Activated T-helper 9 cell treated with anti-CD3 and anti-CD28 coated beads, Interleukin-2, amount 50 U/mL, for 16 hours (primary cell): ENCODE results near the gene LDLRAD1.
"Not testable (repeated sequence)": the region's sequence is repeated elsewhere in the genome, so short reads cannot be mapped to it uniquely, and the experiment has no call there.

Source experiments
- DNase-seq: peaks from one replicate; pipeline ENCODE4 v3.0.0-alpha.2; 2020; ENCODE audit warnings: low read depth

The LDLRAD1 gene

GRCh38 chr1:53992085-53992874, 25.7 kb downstream of the LDLRAD1 start:
- DNase-seq, result no peak

DNA sequence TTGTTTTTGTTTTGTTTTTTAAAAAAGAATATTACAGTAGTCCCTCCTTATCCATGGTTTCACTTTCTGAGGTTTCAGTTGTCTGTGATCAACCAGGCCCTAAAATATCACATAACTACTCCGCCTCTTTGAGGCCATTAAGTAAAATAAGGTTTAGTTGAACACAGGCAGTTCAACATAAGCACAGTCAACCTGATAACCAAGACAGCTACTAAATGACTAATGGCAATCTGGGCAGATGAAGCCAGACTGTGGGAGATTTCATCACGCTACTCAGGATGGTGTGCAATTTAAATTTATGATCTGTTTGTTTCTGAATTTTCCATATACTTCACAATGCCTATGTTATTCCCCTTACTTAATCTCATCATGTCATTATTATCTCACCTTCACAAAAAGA, 30.1 kb downstream of the LDLRAD1 start:
- DNase-seq, result no peak

DNA sequence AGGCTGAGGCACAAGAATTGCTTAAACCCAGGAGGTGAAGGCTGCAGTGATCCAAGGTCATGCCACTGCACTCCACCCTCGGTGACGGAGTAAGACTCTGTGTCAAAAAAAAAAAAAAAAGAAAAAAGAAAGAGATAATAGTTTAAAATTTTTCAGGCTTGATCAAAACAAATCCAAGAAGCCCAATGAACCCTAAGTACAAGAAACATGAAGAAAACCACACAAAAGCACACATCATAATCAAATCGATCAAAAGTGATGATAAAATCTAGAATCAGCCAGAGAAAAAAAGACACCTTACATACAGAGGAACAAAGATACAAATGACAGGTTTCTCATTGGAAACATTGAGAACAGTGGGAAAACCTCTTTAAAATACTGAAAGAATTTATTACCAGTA, 31.5 kb downstream of the LDLRAD1 start:
- DNase-seq, result no peak

GRCh38 chr1:53984726-53985125, 33.3 kb downstream of the LDLRAD1 start:
- no peak for DNase-seq

DNA sequence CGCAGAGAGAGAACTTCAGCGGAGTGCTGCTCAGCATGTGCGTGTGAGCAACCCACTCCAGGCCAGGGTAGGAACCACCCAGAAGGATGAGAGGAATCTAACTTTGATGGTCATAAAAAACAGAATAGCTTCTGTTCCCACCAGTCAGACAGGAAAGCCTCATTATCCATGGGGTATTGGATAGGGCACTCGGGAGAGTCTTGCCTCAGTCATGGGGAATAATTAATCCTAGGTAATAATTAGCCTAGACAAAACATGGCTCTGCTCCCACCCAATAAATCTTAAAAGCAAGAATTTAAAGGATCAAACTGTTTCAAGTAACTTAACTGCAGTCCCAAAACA, 35.3 kb downstream of the LDLRAD1 start:
- no peak for DNase-seq

GRCh38 chr1:53982034-53982762, 35.8 kb downstream of the LDLRAD1 start:
- DNase-seq, result no peak

DNA sequence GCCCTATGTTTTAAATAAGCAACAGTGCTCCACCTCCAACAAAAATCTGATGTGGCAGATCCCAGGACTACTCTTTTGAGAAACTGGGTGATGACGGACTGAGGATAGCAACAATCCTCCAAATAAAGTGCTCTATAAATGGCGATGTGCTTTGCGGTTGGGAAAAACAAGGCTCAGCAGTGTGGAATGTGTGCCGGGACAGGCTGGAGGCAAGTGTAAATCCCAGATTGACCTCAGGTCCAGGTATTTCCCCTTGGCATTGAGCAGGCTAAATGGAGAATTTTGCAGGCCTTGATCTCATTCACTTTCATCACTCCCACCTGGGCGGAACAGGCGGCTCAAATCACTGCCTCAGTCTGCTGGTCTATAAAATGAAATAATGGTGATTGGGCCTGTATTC, 36.8 kb downstream of the LDLRAD1 start:
- no peak for DNase-seq

DNA sequence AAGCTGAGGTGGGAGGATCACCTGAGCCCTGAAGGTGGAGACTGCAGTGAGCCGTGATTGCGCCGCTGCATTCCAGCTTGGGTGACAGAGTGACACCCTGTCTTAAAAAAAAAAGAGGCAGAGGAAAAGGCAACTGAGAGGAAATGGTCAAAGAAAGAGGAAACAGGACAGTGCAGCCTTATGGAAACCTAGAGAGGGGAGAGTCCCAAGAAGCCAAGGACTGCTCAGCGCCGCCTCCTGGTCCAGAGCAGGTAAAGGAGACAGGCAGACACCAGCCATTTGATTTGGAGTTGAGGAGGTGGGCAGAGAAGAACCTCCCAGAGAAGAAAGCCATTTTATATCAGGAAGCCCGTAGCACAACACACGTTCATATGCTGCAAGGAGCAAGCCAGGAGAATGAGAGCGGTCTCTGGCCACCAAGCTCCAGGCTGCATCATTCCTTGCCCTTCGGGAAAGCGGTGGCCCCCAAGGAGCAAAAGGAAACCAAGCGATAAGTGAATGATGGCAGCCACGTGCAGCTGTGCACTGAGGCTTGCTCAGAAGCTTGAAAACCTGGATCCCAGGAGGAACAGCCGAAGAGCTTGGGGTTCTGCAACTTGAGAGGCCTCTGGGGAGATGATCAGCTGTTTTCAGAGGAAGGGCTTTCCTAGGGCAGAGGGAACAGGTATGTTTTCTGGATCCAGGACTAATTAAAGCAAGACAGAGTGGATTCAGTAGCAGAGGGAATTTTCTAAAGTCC, 38.1 kb downstream of the LDLRAD1 start:
- no peak for DNase-seq

- no peak for DNase-seq
Measured at GRCh38 chr1:53975861-53976260, 42.1 kb downstream of the LDLRAD1 start.

DNA sequence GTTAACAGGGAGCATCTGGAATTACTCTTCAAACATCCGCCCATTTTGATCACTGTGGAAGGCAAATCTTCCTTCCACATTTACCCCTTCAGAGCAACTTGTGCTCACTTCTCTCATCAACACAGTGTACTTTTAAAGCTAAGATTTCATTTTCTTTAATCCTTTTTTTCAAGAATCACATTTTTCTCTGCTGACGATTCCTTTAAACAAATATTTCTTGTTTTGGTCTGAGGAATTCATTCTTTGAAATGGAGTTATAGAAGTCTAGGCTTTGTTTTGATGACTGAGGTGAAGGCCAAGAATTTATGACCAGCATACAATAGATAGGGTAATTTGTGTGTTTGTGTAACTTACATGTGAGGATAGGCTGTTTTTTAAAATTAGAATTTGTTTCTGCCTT, 46.3 kb downstream of the LDLRAD1 start:
- no peak for DNase-seq

GRCh38 chr1:53969323-53969722, 48.7 kb downstream of the LDLRAD1 start:
- DNase-seq, result not testable (repeated sequence)

GRCh38 chr1:53968125-53968513, 49.9 kb downstream of the LDLRAD1 start:
- no peak for DNase-seq

DNA sequence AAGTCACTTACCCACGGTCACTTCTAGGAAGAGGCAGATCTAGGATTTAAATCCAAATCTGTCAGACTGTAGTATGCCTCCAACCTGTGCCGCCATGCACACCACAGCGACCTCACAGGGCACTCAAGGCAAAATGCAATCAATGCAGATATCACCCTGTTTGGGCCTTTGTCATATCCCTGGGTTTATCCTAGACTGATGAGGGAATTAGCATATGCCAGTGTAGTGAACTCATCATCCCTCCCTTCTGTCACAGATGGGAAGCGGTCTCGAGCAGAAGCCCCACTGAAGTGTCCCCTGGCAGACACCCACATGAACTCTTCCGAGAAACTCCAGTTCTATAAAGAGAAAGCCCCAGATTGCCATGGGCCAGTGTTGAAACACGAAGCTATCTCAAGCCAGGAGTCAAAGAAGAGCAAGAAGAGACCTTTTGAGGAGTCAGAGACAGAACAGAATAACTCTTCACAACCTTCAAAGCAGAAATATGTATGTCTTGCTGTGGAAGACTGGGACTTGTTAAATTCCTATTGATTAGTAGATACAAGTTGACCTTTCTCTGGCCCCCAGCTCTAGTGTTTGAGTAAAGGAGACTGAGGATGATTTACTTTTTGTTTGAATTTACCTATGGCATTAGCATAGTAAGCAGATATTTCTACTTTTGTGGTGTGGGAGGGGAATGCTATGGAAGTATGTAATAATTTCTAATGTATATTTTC, 50.4 kb downstream of the LDLRAD1 start:
- DNase-seq, result no peak

- no peak for DNase-seq
Measured at GRCh38 chr1:53966794-53967193, 51.2 kb downstream of the LDLRAD1 start.

- no peak for DNase-seq
Measured at GRCh38 chr1:53964109-53964508, 53.9 kb downstream of the LDLRAD1 start.

- DNase-seq, result no peak
Measured at GRCh38 chr1:53963460-53963859, 54.5 kb downstream of the LDLRAD1 start.

- DNase-seq, result no peak
Measured at GRCh38 chr1:53962395-53962794, 55.6 kb downstream of the LDLRAD1 start.

DNA sequence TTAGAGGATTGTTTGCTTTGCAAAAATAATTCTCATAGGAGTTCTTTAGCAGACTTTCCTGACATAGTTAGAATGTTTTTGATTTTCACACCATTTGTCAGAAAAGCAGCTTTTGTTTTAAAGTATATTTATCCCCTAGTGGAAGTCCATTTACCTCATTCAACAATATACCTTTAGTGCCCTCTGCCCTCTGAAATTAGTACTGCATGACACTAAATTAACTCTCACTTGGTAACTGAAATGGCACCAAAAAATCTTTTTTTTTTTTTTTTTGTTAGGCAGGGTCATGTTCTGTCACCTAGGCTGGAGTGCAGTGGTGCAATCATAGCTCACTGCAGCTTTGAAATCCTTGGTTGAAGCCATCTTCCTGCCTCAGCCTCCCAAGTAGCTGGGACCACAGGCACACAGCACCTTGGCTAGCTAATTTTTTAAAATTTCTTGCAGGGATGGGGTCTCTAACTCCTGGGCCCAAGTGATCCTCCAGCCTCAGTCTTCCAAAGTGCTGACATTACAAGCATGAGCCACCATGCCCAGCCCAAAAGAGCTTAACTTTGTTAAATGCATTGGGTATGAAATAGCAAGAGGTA, 58.2 kb downstream of the LDLRAD1 start:
- DNase-seq, result no peak
